ENCODE data around the gene PRM3.

GRCh38 chr16:11310634-11310977, 37.2 kb upstream of the PRM3 start:
- TF ChIP-seq EZH2 (IDR thresholded peaks at IDR 0.05; ENCODE audit: insufficient read depth, poor library complexity, severe bottlenecking) (no peak), EZH2phosphoT487 (IDR thresholded peaks at IDR 0.05; ENCODE audit: insufficient read depth, low read depth) (no peak)

All from GM23248 (cell line).